Activated CD4-positive, alpha-beta T cell treated with anti-CD3 and anti-CD28 coated beads, Interleukin-2, amount 10 ng/mL, durations not matched to agents 7 days and 5 days (primary cell): ENCODE data around the gene FRK. TPM values are rescaled to one million over a fixed set of nuclear protein-coding genes. Genes with fewer than 3 reads are reported as not detected.

Experiments used
- CTCF ChIA-PET: fragments of 350-600 bp; sonication (Branson Sonifier 250); formaldehyde crosslinking; loops from one replicate; lab custom pipeline; 2021; ENCODE audit warnings: antibody characterized with exemption; lab: Charles Lee
- POLR2A ChIA-PET: fragments of 350-600 bp; sonication (Branson Sonifier 250); formaldehyde crosslinking; loops from one replicate; lab custom pipeline; 2021; ENCODE audit warnings: antibody characterized with exemption; lab: Charles Lee
- DNase-seq: peaks from one replicate; pipeline ENCODE4 v3.0.0-alpha.2; 2020
- H3K27ac Mint-ChIP-seq: one replicate; pipeline ENCODE4 v1.8.0; 2021; ENCODE audit warnings: mild to moderate bottlenecking, moderate library complexity, mixed read lengths
- H3K27me3 Mint-ChIP-seq: one replicate; pipeline ENCODE4 v1.8.0; 2021; ENCODE audit warnings: mixed read lengths
- H3K36me3 Mint-ChIP-seq: one replicate; pipeline ENCODE4 v1.8.0; 2021; ENCODE audit warnings: low read depth, mixed read lengths
- H3K4me1 Mint-ChIP-seq: one replicate; pipeline ENCODE4 v1.8.0; 2021; ENCODE audit warnings: mixed read lengths
- H3K4me3 Mint-ChIP-seq: one replicate; pipeline ENCODE4 v1.8.0; 2021; ENCODE audit warnings: mild to moderate bottlenecking, moderate library complexity, mixed read lengths
- H3K9me3 Mint-ChIP-seq: one replicate; pipeline ENCODE4 v1.8.0; 2021; ENCODE audit warnings: mixed read lengths
- total RNA-seq, 2 experiments: library from RNA; stranded (reverse); gene quantifications; one replicate each; pipeline ENCODE4 v1.2.3, GENCODE V29; 2021

FRK gene
- total RNA-seq, 2 experiments from 2014 or later: 0.02 TPM

DNA sequence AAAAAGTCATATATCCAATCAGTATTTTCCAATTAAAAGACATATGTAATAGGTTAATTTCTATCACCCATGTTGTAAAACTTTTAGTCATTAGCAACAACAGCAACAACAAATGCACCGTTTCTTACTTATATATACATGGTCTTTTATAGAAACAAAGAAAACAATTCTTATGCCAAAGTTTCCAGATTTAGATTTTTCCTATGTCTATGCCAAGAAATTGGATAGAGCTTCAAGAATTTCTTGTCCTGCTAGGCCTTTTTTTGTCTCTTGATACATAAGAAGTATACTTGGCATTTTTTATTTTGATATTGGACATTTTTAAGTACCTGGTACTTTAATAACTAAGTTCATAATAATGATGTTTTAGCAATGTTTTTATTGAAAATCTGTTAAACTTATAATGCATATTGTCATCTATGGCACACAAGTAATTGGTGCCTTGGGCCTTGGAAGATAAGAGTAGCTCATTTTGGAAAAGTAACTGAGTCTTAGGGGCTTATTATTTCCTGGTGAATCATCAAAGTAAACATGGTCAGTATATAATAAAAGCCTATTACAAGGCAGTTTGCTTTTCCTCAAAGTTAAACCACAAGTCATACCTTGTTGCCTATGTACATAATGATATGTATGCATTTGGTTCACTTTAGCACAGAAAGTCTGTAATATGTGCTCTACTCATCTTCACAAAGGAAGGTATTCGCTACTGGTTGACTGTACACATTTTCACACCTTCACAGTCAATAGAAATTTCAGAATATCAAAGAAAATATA is 10.1 kb upstream of the FRK start:
- POLR2A ChIA-PET: interaction anchor here (0.6 kb wide), 1 partner anchor 376 kb away, joined by 9 read pairs; no protein-coding TSS in a partner anchor
- no peaks in the 10 kb centered on the region for H3K36me3 Mint-ChIP-seq

GRCh38 chr6:116070101-116070500 is 9.4 kb upstream of the FRK start:
- H3K27ac Mint-ChIP-seq: no peak overlapping the region
- H3K36me3 Mint-ChIP-seq: no peaks in the 10 kb centered on the region
- ChIA-PET CTCF (interaction anchor here (0.6 to 1.1 kb wide), 2 partner anchors 60 to 1587 kb away, joined by 3 to 4 read pairs; no protein-coding TSS in a partner anchor), POLR2A (interaction anchor here (0.6 kb wide), 1 partner anchor 377 kb away, joined by 9 read pairs; no protein-coding TSS in a partner anchor)
- H3K27me3 Mint-ChIP-seq: peaks cover 9% of the 10 kb centered on the region
- H3K9me3 Mint-ChIP-seq: no peaks in the 10 kb centered on the region
- peaks cover 4% of the 10 kb centered on the region for H3K4me1 Mint-ChIP-seq
- no peak overlapping the region for H3K4me3 Mint-ChIP-seq
- DNase-seq: no peak

More for the DNA sequence above, 10.1 kb upstream of the FRK start:
- Mint-ChIP-seq H3K9me3 (no peaks in the 10 kb centered on the region), H3K27me3 (peaks cover 9% of the 10 kb centered on the region), H3K27ac (no peak overlapping the region), H3K4me1 (peaks cover 4% of the 10 kb centered on the region), H3K4me3 (no peak overlapping the region)
- DNase-seq: no peak
- CTCF ChIA-PET: no interaction called here

- no peak for DNase-seq
- Mint-ChIP-seq H3K4me1 (no peaks in the 10 kb centered on the region), H3K4me3 (no peak overlapping the region), H3K27me3 (peaks cover 13% of the 10 kb centered on the region), H3K27ac (no peak overlapping the region), H3K9me3 (no peaks in the 10 kb centered on the region), H3K36me3 (no peaks in the 10 kb centered on the region)
- ChIA-PET POLR2A (no interaction called here), CTCF (no interaction called here)
These were observed 6.1 kb upstream of the FRK start for GRCh38 chr6:116066789-116067188.

GRCh38 chr6:116064666-116065065 is 4.0 kb upstream of the FRK start:
- ChIA-PET POLR2A (no interaction called here), CTCF (no interaction called here)
- no peak for DNase-seq
- Mint-ChIP-seq H3K27me3 (peaks cover 13% of the 10 kb centered on the region), H3K27ac (no peak overlapping the region), H3K4me1 (no peaks in the 10 kb centered on the region), H3K36me3 (no peaks in the 10 kb centered on the region), H3K9me3 (no peaks in the 10 kb centered on the region), H3K4me3 (no peak overlapping the region)

GRCh38 chr6:116062496-116062895 is 1.8 kb upstream of the FRK start:
- POLR2A ChIA-PET: interaction anchor here (0.7 kb wide), 1 partner anchor 278 kb away, joined by 3 read pairs; no protein-coding TSS in a partner anchor
- Mint-ChIP-seq H3K27me3 (peaks cover 13% of the 10 kb centered on the region), H3K36me3 (no peaks in the 10 kb centered on the region), H3K27ac (no peak overlapping the region), H3K4me1 (no peaks in the 10 kb centered on the region), H3K9me3 (no peaks in the 10 kb centered on the region), H3K4me3 (no peak overlapping the region)
- CTCF ChIA-PET: interaction anchor here (0.6 kb wide), 1 partner anchor 183 kb away, joined by 4 read pairs; no protein-coding TSS in a partner anchor
- no peak for DNase-seq

- no peaks in the 10 kb centered on the region for H3K9me3 Mint-ChIP-seq
- ChIA-PET POLR2A (no interaction called here), CTCF (no interaction called here)
- peaks cover 12% of the 10 kb centered on the region for H3K27me3 Mint-ChIP-seq
- no peaks in the 10 kb centered on the region for H3K4me1 Mint-ChIP-seq
- H3K27ac Mint-ChIP-seq: no peak overlapping the region
- H3K36me3 Mint-ChIP-seq: no peaks in the 10 kb centered on the region
- H3K4me3 Mint-ChIP-seq: no peak overlapping the region
- no peak for DNase-seq
These were observed 749 bp downstream of the FRK start for GRCh38 chr6:116059713-116060571.

DNA sequence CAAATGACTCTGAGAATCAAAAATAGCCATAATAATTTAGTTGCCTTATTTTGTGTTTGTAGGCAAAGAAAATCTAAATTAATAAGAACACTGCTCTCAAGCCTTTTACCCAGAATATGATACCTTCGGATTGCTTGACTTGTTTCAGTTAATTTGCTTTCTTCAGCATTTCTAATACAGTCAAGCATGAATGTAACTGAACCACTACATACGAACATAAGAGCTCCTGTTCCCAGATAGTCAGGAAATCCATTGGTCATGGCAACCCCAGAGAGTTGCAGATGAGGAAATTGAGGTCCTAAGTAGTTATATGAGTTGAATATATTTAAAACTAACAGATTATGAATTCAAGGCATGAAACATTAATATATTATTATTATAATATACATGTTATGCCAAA is 2.9 kb downstream of the FRK start:
- CTCF ChIA-PET: no interaction called here
- no peak overlapping the region for H3K27ac Mint-ChIP-seq

DNA sequence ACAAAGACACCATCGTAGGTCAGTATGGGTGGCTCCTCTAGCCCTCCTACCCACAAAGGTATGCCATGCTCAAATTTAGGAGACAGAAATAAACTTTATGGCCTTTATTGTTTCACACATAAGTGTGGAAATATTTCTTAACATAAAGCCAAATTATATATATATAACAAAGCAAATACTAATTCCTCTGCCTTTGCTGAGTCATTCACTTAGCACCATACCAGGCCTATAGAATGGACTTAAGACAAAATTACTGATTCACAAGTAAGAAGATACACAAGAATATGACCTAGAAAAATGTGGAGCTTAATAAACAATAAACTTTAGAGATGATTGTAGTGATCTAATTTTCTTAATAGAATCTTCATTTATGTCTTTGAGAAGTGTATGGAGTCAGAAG is 5.2 kb downstream of the FRK start:
- Mint-ChIP-seq H3K4me3 (no peak overlapping the region), H3K27me3 (peaks cover 8% of the 10 kb centered on the region), H3K4me1 (no peaks in the 10 kb centered on the region), H3K27ac (no peak overlapping the region), H3K36me3 (no peaks in the 10 kb centered on the region), H3K9me3 (no peaks in the 10 kb centered on the region)
- no peak for DNase-seq
- CTCF ChIA-PET: no interaction called here
- POLR2A ChIA-PET: no interaction called here

More for the DNA sequence above, 2.9 kb downstream of the FRK start:
- no peaks in the 10 kb centered on the region for H3K9me3 Mint-ChIP-seq
- H3K27me3 Mint-ChIP-seq: peaks cover 5% of the 10 kb centered on the region
- no peak for DNase-seq
- no peak overlapping the region for H3K4me3 Mint-ChIP-seq
- no peaks in the 10 kb centered on the region for H3K36me3 Mint-ChIP-seq
- no peaks in the 10 kb centered on the region for H3K4me1 Mint-ChIP-seq
- POLR2A ChIA-PET: no interaction called here

- CTCF ChIA-PET: no interaction called here
- DNase-seq: no peak
- Mint-ChIP-seq H3K36me3 (no peaks in the 10 kb centered on the region), H3K4me3 (no peak overlapping the region), H3K9me3 (no peaks in the 10 kb centered on the region), H3K27me3 (peaks cover 27% of the 10 kb centered on the region), H3K27ac (no peak overlapping the region), H3K4me1 (no peaks in the 10 kb centered on the region)
- POLR2A ChIA-PET: no interaction called here
These were observed 9.4 kb downstream of the FRK start for GRCh38 chr6:116051244-116051643.

- Mint-ChIP-seq H3K9me3 (no peaks in the 10 kb centered on the region), H3K27me3 (peaks cover 27% of the 10 kb centered on the region), H3K27ac (no peak overlapping the region), H3K36me3 (no peaks in the 10 kb centered on the region), H3K4me3 (no peak overlapping the region), H3K4me1 (no peaks in the 10 kb centered on the region)
- no peak for DNase-seq
- ChIA-PET CTCF (no interaction called here), POLR2A (no interaction called here)
These were observed 10.0 kb downstream of the FRK start for GRCh38 chr6:116050737-116051136.

- peaks cover 24% of the 10 kb centered on the region for H3K27me3 Mint-ChIP-seq
- no peaks in the 10 kb centered on the region for H3K36me3 Mint-ChIP-seq
- DNase-seq: no peak
These were observed 11.4 kb downstream of the FRK start for GRCh38 chr6:116049321-116049720.

GRCh38 chr6:116047173-116047933 is 13.3 kb downstream of the FRK start:
- peaks cover 25% of the 10 kb centered on the region for H3K27me3 Mint-ChIP-seq
- H3K4me3 Mint-ChIP-seq: no peak overlapping the region
- H3K36me3 Mint-ChIP-seq: no peaks in the 10 kb centered on the region
- no peak for DNase-seq
- POLR2A ChIA-PET: interaction anchor here (0.7 kb wide), 1 partner anchor 37 kb away, joined by 4 read pairs; no protein-coding TSS in a partner anchor
- H3K9me3 Mint-ChIP-seq: no peaks in the 10 kb centered on the region
- CTCF ChIA-PET: no interaction called here
- no peak overlapping the region for H3K27ac Mint-ChIP-seq
- no peaks in the 10 kb centered on the region for H3K4me1 Mint-ChIP-seq

More at GRCh38 chr6:116049321-116049720, 11.4 kb downstream of the FRK start:
- Mint-ChIP-seq H3K27ac (no peak overlapping the region), H3K9me3 (no peaks in the 10 kb centered on the region), H3K4me1 (no peaks in the 10 kb centered on the region), H3K4me3 (no peak overlapping the region)
- ChIA-PET CTCF (interaction anchor here (0.8 kb wide), 1 partner anchor 27 kb away, joined by 3 read pairs; no protein-coding TSS in a partner anchor), POLR2A (no interaction called here)
